Measurements from ENCODE around the gene PRRT1.

The PRRT1 gene

DNA sequence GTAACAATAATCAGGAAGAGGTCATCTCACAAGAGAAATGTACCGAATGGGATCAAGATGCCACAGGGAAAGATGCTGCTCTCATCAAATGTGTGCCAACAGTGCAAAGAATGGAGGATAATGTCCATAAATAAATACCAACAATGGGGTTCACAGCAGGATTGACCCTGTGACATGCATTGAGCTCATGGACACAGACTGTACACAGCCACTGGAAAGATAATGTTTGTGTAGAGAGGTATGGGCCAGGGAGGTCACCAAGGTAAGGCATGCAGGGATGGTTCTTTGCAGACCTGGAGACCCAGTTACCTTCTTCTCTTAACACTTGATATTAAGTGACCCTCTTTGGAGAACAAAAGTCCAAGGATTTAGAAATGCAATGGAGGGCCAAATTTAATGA lies 22.7 kb upstream of the PRRT1 start:
- DNase-seq (ENCODE audit: low read depth) = no peak

DNA sequence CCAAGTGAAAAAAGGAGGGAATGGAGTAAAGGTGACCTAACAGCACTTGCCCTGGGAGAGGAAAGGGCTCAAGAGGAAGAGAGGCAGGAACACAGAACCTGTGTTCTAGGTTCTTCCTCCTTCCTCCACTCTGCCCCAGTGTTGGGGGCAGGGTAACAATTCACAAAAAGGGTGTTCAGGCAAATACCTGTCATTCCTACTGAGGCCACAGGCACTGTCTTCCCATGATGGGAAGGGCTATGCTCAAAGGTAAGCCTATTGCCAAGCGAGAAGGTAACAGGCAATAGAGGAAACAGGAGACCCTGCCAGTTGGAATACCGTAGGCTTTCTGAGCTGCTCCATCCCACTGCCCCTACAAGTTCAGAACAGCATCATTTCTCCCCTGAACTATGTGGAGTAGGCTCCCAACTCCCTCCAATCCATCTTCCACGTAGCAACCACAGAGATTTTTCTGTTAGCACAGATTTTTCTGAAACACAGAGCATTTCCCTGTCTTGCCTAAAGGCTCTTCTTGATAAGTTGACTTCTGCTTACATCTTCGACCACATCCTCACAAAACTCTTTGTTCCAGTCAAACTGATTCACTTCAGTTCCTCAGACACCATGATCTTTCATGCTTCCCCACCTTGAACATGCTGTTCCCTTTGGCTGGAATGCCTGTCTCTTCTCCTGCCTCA lies 21.4 kb upstream of the PRRT1 start:
- DNase-seq (ENCODE audit: low read depth) = no peak

DNA sequence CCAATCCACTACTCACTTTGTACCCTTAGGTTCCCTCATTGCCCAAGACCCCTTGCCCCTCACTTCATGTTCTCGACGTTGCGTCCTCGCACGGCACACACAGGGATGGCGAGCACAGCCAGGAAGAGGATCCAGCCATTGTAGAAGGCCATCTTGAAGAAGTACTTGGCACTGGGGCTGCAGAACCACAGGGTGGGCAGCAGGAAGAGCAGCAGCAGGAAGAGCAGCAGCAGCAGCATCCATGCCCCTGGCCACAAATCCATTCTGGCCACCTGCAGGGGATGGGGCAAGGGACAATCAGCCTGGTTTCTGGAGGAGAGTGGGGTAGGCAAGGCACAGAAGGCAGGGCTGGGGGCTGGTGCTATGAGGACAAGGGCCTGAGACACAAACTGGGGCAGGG lies 19.5 kb upstream of the PRRT1 start:
- no peak for DNase-seq (ENCODE audit: low read depth)

DNA sequence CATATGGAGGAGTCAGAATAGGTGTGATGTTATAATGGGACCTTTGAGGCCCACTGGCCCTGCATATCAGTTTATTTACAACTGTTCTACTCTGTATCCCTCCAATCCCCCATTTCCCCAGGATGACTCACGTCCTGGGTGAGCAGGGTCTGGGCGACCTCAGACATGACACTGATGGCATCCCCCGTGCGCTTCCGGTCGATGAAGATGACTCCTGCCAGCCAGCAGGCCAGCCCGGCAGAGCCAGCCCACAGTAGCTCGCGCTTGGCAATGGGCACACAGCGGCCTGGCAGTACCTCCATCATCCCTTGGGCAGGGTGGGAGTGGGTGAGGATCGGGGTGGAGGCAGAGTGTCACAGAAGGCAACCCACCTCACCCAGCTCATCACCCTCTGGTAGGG lies 18.6 kb upstream of the PRRT1 start:
- DNase-seq (ENCODE audit: low read depth) = no peak

DNA sequence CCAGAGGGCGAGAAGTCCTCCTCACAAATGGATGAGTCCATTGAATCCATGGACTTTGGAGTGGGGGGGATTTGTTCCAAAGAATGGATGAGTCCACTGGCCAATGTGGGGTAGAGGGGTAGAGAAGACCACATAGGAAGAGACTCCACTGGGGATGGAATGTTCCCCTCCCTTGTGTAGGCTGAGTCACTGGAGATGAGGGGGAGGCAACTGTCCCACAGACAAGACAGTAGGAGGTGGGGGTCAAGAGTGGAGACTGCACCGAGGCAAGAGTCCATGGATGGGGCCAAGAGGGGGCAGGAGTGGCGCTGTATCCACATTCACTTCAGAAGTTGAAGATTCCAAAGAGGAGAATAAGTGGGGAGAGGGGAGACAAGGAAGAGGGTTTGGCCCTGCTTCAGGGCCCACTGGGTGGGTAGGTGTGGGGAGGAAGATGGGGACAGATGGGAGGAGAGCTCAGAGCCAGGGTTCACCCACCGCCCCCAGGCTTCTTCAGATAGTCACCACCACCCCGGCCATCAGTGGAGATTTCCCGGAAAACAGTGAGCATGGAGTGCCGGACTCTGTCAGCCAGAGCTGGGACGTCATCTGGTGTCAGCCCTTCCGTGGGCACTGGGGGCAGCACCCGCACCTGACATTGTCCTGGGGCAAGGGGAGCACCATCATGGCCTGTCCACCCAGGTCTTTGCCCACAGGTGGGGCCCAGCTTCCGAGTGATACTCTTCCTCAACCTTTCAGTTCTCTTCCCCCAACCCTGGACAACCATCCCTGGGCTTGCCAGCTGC lies 17.3 kb upstream of the PRRT1 start:
- no peak for DNase-seq (ENCODE audit: low read depth)

DNA sequence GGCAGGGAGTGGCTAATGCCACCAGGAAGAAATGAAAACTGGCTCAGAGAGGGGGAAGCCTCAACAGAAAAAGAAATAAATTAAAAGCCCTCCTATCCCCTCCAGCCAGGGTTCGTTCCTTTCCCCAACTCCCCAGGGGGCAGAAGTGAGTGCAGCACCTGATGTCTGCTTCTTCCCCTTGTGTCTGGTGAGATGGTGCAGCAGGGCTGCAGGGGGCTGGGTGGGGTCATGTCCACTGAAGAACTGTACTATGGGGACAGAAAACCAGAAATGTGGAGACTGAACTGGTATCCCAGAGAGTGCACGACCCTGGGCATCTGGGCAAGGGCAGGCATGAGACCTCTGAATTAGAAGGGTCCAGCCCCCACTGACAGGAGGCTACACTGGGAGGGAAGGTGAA lies 16.6 kb upstream of the PRRT1 start:
- DNase-seq (ENCODE audit: low read depth) = no peak

DNA sequence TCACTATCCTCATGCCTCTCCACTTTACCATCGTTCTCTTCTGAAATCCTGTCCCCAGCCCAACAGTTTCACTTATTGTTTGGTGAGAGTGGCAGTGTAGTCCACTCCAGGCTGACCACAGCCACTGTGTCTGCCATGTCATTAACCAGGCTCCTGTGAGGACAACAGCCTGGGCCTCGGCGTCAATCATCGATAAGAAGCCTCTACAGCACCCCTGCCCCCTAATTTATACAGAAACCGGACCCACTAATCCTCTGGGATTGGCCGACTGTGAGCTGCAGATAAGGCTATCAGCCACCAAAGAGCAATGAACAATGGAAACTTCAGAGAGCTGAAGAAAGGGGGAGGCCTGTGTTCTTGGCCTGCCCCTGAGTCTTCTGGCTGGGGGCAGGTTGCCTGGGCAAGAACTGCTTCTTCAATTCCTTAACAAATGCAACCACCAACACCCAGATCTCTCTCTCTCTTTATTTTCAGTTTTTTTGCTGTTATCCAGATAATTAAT lies 16.1 kb upstream of the PRRT1 start:
- DNase-seq (ENCODE audit: low read depth) = no peak

DNA sequence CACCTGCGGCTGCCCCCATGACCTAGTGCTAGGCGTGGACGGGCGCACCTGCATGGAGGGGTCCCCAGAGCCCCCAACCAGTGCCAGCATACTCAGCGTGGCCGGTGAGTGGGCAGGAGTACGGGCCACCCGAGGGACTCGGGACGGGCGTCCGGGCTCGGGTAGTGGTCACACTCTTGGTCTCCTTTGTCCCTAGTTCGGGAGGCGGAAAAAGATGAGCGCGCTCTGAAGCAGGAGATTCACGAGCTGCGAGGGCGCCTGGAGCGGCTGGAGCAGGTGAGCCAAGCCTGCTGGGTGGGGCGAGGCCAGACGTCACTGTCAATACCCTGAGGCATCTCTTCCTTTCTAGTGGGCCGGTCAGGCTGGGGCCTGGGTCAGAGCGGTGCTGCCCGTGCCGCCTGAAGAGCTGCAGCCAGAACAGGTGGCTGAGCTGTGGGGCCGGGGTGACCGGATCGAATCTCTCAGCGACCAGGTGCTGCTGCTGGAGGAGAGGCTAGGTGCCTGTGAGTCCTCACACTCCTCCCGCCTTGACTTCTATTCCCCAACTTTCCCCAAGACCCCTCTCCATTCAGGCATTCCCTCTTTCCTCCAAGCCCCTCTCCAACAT lies 15.5 kb upstream of the PRRT1 start:
- DNase-seq (ENCODE audit: low read depth) = no peak

DNA sequence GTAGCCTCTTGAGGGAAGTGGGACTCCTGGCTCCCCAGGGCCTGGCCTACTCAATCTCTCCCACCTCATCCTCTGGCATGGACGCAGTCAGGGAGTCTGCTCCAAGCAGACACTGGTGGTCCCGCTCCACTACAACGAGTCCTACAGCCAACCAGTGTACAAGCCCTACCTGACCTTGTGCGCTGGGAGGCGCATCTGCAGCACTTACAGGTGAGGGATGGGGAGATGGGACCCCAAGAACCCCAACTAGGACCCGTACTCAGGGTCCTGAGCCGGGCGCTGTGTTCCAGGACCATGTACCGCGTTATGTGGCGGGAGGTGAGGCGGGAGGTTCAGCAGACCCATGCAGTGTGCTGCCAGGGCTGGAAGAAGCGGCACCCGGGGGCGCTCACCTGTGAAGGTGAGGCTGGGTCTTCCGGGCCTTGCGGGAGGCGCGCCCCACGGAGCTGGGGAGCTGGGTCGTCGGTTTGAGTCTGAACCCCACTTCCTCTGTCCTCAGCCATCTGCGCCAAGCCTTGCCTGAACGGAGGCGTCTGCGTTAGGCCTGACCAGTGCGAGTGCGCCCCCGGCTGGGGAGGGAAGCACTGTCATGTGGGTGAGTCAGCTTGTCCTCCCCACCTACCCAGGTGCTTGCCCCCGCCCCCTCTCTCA lies 14.8 kb upstream of the PRRT1 start:
- no peak for DNase-seq (ENCODE audit: low read depth)

DNA sequence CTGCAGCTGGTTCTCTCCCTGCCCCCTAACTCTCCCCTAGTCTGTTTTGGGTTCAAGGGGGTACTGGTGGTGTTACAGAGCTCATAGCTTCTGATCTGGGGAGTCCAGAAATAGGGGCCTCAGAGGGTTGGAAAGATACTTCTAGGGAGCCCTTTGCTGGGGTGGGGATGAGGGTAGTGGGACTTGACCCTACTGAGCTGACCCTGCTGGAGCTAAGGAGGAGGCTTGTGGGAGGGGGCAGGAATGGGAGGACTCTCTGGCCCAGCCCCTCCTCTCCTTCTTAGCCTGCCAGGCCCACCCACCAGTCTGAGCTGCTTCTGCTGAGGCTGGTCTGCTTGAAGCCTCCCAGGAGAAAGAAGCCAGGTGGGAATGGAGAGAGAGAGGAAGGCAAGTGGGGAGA lies 12.6 kb upstream of the PRRT1 start, which contains the start of gene EGFL8:
EGFL8 (plus strand) TSS at position 301 of the 400 bp plus-strand sequence. CDS start 1,571 bp downstream, outside the sequence.
- DNase-seq (ENCODE audit: low read depth) = no peak

DNA sequence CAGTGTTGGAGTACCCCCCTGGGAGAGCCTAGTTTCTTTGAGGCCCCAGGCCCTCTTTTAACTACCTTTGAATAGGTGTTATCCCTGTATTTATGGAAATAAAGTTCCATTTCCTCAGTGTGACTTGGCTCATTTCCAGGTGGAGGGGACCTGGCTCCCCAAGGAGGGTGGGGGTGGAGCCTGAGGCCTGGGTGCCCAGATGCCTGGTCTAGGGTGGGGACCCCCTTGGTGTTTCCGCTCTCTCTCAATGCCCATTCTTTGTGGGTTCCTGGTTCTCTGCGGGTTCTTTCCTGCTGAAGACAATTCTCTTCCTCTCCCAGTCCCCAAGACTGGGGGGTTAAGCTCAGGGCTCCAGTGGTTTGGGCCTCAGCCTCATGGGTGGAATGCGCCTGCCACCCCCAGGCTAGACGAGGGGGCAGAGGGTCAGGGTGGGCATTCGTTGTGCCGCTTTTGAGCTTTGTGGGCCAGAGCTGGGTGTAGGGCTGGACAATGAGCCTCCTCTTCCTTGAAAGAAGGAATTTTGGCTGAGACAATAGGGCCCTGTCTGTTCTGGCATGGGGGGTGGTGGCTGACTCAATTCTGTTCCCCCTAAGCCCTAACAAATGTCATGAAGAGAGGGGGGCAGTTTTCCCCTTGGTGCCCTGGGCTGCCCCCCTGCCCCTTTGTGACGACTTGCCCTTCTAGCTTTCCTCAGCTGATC lies 12.0 kb upstream of the PRRT1 start:
- DNase-seq (ENCODE audit: low read depth) = no peak

DNA sequence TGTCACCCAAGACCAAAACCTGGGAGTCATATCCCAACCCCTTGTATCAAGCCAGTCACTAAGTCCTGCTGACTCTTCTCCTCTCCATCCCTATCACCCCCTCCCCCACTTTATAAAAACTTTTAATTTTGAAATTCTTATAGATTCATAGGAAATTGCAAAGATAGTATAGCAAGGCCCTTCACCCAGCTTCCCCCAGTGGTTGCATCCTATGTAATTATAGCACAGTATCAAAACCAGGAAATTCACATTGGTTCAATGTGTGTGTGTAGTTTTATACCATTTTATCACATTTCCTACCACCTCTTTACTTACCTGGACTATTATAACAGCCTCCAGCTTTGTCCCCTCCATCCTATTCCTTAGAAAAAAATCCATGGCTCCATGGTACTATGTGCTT lies 6.3 kb upstream of the PRRT1 start:
- no peak for DNase-seq (ENCODE audit: low read depth)

DNA sequence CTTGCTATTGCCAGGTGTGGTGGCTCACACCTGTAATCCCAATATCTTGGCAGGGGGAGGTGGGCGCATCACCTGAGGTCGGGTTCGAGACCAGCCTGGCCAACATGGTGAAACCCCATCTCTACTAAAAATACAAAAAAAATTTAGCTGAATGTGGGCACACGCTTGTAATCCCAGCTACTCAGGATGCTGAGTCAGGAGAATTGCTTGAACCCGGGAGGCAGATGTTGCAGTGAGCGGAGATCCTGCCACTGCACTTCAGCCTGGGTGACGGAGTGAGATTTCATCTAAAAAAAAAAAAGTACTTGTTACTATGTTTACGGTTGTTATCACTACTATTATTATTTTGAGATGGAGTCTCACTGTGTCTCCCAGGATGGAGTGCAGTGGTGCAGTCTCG lies 5.2 kb upstream of the PRRT1 start:
- no peak for DNase-seq (ENCODE audit: low read depth)

DNA sequence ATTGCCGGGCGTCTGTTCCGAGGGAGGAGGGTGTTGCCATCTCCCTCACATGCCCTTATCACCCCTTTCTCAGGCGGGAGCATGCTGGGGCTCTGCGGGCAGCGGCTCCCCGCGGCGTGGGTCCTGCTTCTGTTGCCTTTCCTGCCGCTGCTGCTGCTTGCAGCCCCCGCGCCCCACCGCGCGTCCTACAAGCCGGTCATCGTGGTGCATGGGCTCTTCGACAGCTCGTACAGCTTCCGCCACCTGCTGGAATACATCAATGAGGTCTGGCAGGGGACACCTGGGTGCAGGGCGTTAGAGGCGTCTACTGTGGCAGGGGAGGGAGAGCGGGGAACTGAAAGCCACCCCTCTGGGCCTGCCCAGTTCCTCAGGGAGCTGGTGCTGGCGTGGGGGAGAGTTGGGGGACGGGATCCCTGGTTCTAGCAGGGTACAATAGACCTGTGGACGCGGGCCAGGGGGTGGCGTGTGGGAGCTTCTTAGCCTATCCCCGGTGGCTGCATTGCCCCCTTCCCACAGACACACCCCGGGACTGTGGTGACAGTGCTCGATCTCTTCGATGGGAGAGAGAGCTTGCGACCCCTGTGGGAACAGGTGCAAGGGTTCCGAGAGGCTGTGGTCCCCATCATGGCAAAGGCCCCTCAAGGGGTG lies 2.9 kb upstream of the PRRT1 start:
- DNase-seq (ENCODE audit: low read depth) = peak; percentile 28

DNA sequence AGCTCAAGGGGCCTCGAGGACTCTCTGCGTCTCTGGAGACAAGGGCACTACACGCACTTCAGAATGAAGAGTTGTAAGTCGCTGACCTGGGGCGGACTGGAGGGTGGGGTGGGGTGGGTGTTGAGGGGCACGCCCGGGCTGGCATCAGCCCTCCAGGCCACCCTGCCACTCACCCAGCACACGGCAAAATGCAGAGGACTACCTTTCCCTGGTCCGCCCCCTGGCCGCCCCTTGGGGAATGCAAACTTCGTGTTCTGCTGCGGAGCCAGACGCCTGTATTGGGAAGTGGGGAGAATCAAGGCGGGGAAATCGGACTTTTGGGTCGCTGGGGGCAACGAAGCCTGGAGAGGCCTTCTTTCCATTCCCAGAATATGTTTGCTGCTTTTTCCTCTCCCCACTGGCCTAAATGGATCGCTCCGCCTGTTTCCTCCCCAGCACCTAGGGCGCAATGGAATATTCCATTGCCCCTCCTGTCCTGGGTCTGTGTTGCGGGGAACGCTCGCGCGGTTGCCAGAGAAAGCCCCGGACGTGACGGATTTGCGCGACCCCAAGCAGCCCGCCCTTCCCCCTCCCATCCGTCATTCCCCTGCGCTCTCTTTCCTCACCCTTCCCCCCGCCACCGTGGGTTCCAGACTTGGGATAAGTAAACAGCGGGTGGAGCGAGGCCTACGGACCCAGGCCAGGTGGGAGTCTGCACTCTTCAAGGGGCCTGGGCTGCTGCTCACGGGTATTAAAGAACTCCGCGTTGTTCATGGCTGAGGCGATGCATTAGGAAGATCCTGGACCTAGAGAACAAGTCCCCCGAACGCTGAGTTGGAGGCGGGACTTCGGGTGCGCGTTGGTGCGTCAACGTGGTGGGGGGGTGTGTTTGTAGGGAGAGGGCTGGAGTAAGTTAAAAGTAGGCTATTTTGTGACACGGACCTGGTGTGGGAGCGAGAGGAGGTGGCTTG lies 2.1 kb upstream of the PRRT1 start, which contains the start of gene PPT2:
PPT2 (plus strand) TSS at position 578 of the 950 bp plus-strand sequence. CDS start 454 bp downstream, outside the sequence.
- DNase-seq (ENCODE audit: low read depth) = peak; percentile 52

DNA sequence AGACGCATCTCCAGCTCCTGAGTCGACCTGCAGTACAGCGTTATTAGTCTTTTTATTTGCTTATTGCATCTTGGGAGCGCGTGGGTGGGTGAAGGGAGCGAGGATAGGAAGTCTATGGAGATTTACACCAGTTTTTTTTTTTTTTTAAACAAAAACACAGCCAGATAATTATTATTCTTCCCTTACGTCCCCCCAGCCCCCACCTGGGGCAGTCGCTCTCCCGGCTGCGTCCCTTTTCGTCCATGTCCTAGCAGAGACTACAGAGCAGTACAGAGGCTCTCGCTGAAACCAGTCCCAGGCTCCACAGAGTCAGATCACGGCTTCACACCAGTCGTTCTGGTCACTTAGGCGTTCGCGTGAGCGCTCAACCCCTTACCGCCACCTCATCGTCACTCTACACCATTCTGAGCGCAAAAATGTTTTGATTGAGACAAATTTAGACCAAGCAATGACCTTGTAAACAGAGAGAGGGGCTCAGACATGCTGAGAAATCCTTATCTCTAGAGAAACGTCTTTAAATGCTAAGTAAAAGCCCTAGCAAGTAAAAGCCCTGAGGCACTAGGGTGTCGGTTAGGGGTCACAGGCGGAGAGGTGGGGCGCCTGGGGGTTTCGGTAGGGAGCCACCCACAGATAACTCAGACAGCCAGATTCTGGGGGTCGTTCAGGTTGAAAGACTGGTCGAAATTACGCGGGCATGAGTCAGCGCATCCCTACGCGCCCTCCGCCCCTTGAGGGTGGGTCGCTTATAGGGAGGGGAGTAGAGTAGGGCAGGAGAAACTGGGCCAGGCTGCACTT lies 1.2 kb upstream of the PRRT1 start:
- no peak for DNase-seq (ENCODE audit: low read depth)

DNA sequence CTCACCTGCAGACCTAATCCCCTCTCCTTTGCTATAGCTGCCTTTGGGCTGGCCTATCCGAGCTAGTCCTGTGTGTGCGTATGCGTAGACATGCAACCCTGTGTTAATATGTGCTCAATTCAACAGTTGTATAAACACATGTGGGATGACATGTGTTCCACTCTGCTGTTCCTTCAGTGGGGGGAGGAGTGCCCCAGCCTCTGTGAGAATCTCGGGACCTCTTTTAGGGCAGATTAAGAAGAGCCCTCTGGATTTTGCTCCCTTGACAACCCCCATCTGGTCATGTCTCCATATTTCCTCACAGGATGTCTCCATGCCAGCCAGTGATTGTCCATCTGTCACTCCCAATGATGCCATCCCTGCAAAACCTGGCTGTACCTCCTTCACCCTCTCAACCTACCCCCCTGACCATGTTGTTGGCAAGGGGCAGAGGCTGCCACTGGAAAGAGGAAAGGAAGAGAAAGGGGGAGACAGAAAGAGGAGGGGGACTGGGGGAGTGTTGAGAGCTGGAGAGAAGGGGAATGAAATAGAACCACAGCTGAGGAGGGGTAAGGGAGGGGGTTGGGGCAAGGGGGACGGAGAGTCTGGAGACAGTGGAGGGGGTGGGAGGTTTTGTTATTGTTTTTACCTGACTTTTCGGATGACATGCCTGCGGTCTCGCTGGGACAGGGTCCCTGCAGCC lies 417 bp downstream of the PRRT1 start:
- DNase-seq (ENCODE audit: low read depth) = no peak
